Prostate gland (tissue), 2 donors: ENCODE results near the gene EPHA1.

Experiments used
- CTCF ChIP-seq, 4 experiments: fragments of 200-600 bp in 2 of 4; fragments of 450-650 bp in 2 of 4; sonication (generic) in 2 of 4; IDR thresholded peaks; 1 replicate in 3 of 4; 2 replicates in 1 of 4; pipeline ENCODE4 v1.5.1; 2016 to 2019; ENCODE audit warnings: antibody characterized with exemption in 4 of 4, mild to moderate bottlenecking in 2 of 4, moderate library complexity in 2 of 4
- POLR2A ChIP-seq: fragments of 450-650 bp; IDR thresholded peaks from one replicate; pipeline ENCODE4 v1.6.1; 2016; ENCODE audit warnings: antibody characterized with exemption, mild to moderate bottlenecking
- POLR2AphosphoS5 ChIP-seq: sonication (generic); formaldehyde crosslinking; IDR thresholded peaks from one replicate; pipeline ENCODE4 v1.6.1; 2017; ENCODE audit warnings: antibody characterized with exemption

GRCh38 chr7:143351060-143351459 is 57.6 kb downstream of the EPHA1 start:
- TF ChIP-seq CTCF (IDR thresholded peaks at IDR 0.05) (no peak), POLR2A (no peak), POLR2AphosphoS5 (no peak)
